Stimulated activated CD8-positive, alpha-beta memory T cell treated with anti-CD3 and anti-CD28 coated beads, Interleukin-15, amount 100 ng/mL, for 4 hours (primary cell): ENCODE measurements around the gene SURF1.
"Not testable (repeated sequence)": the region's sequence is repeated elsewhere in the genome, so short reads cannot be mapped to it uniquely, and the experiment has no call there.

Source experiments
- DNase-seq, 2 donors: peaks; one replicate each; pipeline ENCODE4 v3.0.0-alpha.2; 2020; ENCODE audit warnings: low read depth in 2 of 2

The SURF1 gene

DNA sequence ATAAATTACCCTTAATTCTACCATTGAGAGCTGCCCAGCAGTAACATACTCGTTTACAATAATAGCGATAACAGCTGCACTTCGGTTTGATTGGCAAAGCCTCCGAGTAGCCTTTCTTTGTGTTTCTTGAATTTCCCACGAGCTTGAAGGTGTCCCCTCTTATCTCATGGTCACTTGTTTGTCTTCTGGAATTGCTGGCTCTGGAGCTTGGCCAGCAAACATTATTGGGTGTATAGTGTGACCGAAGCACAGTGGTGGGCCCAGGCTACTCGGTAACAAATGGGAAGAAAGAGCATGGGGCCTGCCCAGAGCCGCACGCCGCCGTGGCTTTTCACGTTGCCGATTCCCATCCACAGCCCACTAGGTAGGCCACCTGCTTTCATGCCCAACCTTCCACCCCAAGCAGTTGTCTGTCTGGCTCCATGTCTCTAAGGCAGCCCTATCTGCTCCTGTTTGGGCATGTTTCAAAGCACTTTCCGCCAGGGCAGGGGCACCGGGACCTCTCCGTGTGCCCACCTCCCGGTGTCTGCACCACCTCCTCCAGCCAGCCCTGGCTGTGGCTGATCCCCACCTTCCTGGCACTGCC, 28.5 kb upstream of the SURF1 start:
- no peak for DNase-seq

DNA sequence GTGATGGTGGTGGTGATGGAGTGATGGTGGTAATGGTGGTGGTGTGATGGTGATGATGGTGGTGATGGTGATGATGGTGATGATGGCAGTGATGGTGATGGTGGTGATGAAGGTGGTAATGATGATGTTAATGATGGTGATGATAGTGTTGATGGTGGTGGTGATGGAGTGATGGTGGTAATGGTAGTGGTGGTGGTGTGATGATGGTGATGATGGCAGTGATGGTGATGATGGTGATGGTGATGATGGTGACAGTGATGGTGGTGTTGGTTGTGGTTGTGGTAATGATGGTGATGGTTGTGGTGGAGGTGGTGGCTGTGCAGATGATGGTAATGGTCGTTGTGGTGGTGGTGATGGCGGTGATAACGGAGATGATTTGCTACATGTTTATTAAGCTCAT, 27.2 kb upstream of the SURF1 start:
- no peak for DNase-seq

DNA sequence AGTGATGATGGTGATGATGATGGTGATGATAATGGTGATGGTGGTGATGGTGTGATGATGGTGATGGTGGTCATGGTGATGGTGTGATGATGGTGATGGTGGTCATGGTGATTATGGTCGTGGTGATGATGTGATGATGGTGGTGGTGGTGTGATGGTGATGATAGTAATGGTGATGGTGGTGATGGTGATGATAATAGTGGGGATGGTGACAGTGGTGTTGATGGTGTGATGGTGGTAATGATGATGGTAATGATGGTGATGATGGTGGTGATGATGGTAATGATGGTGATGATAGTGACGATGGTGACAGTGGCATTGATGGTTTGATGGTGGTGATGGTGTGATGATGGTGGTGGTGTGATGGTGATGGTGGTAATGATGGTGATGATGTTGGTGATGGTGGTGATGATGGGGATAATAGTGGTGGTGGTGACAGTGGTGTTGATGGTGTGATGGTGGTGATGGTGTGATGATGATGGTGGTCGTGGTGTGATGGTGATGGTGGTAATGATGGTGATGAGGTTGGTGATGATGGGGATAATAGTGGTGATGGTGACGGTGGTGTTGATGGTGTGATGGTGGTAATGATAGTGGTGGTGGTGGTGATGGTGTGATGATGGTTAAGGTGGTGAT, 26.3 kb upstream of the SURF1 start:
- no peak for DNase-seq

DNA sequence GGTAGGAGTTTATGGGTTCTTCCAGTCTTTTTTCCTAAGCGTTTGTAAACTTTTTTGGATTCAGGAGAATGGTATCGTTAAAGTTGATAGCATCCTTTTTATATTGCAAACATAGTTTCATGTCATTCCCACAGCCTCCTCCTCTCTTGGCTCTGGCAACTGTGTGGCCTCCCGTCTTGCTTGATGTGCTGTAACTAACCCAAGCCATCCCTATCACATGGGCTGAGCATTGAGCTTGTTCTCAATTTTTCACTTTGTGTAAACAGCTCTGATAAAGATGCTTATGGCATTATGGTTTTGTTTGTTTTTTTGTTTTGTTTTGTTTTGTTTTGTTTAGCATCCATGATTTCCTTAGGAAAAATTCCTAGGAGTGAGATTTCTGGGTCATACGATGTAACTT, 24.4 kb upstream of the SURF1 start:
- DNase-seq = no peak

DNA sequence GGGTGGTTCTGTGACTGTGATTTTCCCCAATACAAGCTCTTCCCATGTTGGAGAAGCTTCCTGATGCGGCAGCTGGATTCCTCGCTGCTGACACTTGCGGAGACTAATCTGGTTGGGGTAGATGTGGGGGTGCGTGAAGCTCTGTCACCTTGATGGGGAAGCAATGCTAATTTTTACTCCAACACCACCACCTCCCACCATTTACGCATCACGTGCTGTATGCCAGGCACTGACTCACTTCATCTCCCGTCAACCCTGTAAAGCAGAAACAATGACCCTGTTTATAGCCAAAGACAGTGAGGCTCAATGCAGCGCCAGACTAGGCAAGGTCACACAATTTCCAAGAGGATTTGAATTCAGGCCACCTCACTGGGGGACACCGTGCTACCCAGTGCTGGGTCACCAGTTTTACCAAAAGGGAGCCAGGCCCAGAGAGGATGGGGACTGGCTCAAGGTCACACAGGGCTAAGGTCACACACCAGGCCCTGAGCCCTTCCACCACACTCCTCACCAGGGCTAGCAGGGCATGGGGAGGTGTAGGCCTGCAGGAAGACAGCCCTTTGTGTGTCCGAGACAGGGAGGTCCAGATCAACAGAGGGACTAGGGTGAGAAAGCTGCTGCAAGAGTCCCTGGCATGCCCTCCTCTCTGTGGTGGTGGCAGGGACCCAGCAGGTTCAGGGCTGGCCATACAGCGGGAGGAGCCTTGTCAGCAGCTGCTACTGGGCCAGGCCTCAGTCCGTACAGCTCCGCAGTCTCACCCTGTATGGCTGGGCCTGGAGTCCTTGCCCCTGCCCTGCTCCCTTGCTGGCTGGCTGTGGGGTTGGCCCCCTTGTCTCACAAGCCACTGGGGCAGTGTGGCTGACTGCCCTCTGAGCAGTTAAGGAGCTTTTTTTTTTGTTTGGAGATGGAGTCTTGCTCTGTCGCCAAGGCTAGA, 23.1 kb upstream of the SURF1 start:
- no peak for DNase-seq

DNA sequence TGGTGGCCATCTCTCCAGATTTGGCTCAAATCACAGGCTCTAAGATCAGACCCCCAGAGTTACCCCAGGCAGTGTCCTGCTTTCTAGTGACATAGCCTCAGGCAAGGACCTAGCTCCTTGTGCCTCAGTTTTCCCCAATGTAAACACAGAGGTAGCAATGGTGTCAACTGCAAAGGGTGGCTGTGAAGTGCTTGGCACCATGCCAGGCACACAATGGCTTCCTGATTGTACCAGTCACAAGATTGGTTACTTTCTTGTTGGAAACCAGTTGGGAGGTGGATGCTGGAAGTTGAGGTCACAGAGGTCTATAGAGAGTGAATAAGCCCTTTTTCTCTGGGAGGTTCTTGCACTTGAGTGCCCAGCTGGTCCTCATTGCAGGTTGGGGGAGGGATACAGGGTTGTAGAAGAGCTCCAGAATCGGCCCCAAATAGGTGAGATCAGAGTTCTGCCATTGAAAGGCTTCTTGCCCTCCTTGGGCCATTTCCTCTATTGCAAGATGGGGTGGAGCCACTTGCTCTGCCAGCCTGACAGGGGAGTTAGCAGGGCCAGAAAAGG, 22.2 kb upstream of the SURF1 start:
- DNase-seq = no peak

DNA sequence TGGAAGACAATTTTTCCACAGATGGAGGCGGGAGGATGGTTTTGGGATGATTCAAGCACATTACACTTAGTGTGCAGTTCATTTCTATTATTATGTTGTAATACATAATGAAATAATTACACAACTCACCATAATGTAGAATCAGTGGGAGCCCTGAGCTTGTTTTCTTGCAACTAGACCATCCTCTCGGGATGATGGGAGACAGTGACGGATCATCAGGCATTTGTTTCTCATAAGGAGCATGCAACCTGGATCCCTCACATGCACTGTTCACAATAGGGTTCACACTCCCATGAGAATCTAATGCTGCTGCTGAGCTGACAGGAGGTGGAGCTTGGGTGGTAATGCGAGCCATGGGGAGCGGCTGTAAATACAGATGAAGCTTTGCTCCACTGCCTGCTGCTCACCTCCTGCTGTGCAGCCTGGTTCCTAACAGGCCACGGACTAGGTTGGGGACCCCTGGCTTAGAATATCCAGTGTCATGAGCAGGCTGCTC, 21.5 kb upstream of the SURF1 start:
- no peak for DNase-seq

DNA sequence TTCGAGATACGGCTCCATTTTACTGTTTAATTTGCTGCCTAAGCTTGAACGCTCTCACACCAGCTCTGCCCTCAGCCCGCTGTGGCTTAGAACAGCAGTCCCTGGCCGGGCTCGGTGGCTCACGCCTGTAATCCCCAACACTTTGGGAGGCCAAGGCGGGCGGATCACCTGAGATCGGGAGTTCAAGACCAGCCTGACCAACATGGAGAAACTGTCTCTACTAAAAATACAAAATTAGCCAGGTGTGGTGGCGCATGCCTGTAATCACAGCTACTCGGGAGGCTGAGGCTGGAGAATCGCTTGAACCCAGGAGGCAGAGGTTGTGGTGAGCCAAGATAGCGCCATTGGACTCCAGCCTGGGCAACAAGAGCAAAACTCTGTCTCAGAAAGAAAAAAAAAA, 21.0 kb upstream of the SURF1 start:
- DNase-seq = not testable (repeated sequence)

DNA sequence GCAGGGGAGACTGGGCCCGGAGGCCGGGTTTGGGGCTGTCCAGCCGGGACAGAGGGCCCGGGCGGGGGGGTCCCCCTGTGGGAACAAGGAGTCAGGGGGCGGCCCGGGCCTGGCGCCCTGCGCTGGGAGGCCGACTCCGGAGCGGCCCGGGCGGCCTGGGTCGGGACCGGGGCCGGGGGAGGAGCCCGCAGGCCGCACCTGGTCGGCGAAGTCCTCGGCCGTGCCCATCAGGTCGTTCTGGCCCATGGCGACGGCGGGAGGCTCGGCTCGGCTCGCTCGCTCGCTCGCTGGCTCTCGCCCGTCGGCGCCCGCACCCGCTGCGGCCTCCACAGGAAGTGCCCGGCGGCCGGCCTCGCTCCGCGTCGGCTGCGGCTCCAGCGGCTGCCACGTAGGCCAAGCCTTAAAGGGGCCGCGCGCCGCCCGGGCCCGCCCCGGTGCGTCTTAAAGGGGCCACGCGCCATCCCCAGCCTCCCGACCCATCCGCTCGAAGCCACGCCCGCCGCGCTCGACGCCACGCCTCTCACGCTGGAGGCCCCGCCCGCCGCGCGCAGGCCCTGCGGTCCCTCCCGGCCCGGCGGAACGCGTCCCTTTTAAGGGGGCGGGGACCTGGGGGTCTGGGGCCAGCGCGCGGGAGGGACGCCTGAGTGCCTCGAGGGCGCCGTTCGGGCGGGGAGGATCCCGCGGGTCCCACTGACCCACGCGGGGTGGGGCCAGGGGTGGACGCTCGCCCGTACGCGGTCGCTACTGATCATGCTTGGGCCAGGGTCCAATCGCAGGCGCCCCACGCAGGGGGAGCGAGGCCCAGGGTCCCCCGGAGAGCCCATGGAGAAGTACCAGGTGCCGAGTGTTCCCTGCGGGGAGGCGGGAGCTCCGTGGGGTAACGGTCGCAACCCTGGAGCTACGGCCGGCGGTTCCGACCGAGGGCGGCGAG, 19.7 kb upstream of the SURF1 start, which contains the start of the genes STKLD1 and SURF4:
Gene STKLD1 (plus strand): TSS at position 643 of the 931 bp plus-strand sequence. CDS start 108 bp downstream, at position 751.
Gene SURF4 (minus strand): TSS at position 337 of the 931 bp plus-strand sequence. CDS start 91 bp downstream, at position 246.
- DNase-seq = peak; percentile 86 to 93

DNA sequence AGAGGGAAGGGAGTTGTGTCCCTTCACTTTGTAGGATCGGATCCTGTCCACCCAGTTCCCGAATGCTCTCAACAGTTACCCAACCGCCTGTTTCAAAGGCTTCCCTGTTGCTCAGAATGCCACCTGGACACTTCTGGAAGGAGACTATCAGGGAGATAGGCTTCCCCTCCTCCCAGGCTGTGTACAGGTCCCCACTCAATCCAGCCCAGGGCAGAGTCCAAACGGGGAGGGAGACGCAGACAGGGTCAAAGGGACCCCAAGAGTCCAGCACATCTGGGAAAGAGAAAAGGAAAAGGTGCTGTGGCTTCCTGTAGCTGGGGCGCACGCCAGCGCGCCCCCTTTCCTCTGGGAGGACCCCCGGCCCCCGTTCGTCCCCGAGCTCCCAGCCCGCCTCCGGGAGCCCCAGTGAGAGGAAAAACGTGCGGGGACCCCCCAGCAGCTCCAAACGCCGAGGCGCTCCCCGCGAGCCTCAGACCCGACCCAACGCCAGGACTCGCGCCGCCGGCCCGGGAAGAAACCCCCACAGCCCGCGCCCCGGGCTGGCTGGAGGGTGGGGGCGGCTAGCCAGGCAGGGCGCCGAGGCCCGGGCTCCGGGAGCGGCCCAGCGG, 18.9 kb upstream of the SURF1 start:
- DNase-seq = no peak

DNA sequence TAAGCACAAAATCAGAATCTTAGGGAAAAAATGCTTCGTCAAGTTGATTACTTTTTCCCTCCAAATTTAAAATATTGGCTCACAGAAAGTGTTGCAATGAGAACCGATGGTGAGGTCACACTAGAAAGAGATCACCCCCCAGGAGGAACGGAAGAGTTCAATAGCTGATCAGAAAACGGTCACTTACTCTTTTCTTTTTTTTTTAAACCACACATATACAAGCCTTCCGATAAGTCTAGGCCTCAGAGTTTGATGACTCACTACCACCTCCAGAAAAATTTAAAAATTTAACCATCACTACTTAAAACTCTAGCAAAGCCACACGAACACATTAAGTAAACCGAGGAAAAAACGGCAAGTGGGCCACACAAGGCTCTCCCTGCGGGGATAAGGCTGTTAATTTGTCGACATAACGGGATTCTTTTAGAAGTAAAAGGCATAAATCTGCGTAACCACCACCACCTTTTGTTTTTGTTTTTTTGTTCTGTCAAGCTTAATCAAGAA, 18.4 kb upstream of the SURF1 start:
- DNase-seq = no peak

DNA sequence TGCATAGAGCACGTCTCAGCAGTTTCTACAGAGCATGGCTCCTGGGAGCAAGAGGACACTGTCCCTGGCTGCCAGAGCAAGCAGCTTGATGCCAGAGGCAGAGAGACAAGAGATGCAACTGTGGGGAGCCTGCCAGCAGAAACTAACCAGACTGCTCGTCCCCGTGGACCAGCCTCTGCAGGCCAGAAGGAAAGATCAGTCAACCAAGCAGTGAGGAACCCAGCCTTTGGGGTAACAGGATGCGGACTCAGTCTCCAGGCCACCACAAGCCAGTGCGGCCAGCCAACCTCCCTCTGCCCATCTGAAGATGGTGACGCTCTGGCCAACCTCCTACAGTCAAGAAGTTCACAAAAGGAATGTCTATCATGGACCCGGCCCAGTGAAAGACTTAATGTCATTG, 15.9 kb upstream of the SURF1 start:
- DNase-seq = no peak

DNA sequence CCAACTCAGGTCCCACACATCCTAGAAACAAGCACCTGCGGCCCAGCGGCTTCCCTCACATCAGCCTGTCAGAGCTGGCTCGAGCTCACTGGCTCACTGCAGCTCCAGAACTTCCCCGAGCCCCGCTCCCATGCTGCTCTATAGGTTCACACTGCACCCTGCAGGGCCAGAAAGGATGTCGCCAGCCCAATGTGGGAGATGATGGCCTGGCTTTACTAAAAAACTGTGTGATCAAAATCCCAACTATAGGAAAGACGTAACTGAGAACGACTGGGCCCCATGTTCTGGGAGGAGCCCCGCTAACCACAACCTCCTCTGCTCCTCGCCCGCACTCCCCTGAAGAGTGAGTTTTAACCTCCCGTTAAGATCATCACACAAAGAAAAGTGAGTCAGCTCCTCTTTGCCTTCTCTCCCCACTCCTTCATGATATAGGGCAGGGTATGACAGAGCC, 15.0 kb upstream of the SURF1 start:
- peak; percentile 40 to 54 for DNase-seq

DNA sequence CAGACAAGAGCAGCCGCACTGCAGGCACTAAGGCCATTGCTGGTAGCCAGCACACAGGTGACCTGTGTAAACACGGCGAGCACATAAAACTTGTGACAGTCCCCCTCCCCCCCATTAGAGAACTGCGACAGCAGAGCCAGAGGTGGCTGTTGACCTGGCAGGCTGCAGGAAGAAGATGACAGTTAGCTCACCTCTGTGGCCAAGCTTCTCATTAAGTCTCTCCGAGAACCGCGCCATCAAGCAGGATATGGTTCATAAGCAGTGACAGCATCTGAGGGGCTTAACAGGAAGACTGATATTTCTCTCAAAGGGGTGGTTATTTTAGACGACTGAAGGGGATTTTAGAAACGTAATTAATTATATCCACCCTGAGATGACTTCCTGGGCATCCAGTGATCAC, 14.4 kb upstream of the SURF1 start:
- no peak for DNase-seq

DNA sequence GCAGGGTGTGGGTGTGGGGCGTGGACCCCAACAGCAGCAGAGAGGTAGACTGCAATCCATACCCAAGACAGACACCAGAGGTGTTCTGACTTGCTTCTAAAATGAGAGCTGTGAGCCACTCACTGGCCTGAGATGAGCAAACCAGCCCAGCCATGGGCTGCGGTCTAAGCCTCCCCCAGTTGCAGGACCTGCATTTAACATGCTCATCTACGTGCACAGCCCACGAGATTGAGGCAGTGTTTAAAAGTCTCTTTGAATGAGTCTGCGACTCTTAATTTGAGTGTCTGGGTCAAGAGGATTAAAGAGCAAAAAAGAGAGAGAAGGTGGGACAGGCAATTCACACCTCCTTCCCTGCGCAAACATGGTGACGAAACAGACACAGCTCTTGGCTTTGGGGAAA, 13.6 kb upstream of the SURF1 start:
- DNase-seq = no peak

DNA sequence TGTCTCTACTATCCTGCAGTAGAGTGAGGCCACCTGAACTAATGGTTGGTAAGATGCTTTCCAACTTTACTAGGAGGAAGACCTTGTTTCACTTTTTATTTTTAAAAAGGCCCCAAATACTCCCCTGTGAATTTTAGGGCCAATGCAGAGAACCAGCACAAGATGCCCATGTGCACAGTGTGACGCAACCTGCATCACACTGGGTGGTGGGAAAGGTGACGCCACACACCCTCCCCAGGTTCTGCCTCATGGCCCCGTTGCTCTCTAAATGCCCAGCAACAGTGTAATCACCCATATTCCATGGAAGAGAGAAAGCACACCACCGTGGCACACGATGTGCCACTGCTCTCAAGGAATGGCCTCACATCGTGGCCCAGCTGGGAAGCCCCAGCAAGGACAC, 13.1 kb upstream of the SURF1 start:
- DNase-seq = no peak

DNA sequence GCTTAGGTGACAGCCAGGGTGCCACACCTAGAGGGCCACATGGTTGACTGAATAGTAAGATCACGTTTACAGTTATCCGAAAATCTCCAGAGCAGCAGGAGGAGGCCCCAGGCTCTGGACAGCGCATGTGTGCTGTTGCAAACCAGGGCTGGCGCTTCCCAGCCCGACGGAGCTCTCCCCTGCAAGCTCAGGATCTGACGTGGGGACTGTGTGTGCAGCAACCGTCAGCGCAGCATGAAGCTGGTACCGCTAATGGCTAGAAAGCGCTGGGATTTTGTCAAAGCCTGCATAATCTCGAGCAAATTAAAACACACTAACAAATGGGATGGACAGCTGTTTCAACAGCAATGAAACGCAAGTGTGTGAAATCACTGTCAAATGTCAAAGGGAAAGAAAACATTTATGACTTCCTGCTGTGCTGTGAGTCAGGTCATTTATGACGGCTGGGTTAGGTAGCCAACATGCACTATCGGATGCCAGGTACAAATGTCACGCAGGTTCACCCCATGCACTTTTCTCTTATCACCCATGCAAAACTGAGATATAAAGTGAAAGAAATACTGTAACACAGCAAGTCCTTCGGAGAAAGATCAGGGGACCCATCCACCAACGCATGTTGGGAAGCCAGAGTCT, 12.1 kb upstream of the SURF1 start:
- DNase-seq = no peak

DNA sequence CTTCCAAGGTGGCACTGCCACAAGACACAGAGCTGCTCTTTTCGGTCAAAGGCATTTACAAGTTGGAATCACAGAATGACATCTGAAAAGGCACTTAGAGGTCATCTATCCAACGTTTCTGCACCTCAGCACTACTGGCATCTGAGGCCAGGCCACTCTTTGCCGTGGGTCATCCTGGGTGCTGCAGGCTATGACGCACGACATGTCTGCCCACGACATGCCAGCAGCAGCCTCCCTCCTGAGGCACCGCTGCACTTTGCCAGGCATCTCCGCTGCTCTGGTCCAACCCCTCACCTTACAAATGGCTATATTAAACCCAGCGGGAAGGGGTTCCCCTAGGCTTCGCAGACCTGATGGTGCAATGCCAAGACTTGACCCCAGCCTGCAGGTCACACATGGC, 11.5 kb upstream of the SURF1 start:
- no peak for DNase-seq

DNA sequence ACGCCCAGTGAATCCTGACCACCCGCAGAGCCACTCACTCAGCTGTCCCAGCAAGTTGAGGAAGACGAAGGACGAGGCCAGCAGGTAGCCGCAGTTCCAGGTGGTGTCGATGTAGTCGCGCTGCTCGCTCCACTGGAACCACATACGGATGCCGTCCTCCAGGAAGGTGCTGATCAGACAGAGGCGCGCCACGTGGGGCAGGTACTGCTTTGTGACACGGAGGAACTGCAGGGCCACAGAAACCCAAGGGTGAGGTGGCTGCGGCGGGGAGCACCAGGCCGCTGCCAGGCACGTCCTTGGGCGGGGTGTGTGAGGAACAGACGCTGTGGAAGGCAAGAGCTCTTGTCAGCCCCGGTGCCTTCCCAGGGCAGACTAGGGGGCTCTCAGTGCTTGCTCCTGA, 10.9 kb upstream of the SURF1 start:
- no peak for DNase-seq

DNA sequence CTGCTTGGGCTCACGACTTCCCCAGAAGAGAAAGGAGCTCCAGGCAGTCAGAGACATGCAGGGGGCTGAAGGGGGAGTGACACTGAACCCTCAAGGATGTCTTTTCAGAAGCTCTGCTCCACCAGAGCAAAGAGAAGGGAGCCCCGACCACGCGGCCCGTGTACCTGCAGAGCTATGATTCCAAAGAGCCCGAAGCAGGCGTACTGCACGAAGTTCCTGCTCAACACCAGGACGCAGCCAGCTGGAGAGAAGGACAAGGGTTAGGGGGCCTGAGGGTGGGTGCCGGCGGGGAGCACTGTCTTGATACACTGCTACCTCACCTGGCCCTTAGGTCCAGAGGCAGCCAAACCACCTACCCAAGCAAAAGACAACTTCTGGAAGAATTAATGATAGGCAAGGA, 10.1 kb upstream of the SURF1 start:
- no peak for DNase-seq
